ENCODE measurements around the gene GRAP2. TPM values are rescaled to one million over a fixed set of nuclear protein-coding genes. Genes with fewer than 3 reads are reported as not detected.

GRAP2 gene
- total RNA-seq, 3 donors from 2014 or later (not counting 1 experiment from before 2014, with no cell fraction given), result 65.1 to 97.3 (median 92.2) TPM

- Mint-ChIP-seq H3K4me1 (peaks cover 83% of the 10 kb centered on the region in 2 donors), H3K27ac (peak overlapping the region; percentile 57 to 92), H3K27me3 (ENCODE audit: low read depth in 2 of 2) (no peaks in the 10 kb centered on the region)
Observed at GRCh38 chr22:39906207-39906606, 5.3 kb downstream of the GRAP2 start.

GRCh38 chr22:39907047-39907446, 6.2 kb downstream of the GRAP2 start:
- ATAC-seq (no peak), DNase-seq (peak in 1 of 2 donors; percentile 57)
- 78% methylated on average over 3 of the region's 6 CpGs for WGBS (ENCODE audit: insufficient coverage)
- no peaks in the 10 kb centered on the region for H3K36me3 Mint-ChIP-seq
- peaks cover 4% of the 10 kb centered on the region for H3K9me3 ChIP-seq (ENCODE audit: control insufficient read depth, insufficient read depth, low read length)
- H3K27me3 ChIP-seq (ENCODE audit: control insufficient read depth, insufficient read depth, low read length), result no peaks in the 10 kb centered on the region
- H3K4me3 ChIP-seq (ENCODE audit: low read length), result peak overlapping the region; percentile 9
- H3K27ac ChIP-seq (ENCODE audit: low read length), result peak overlapping the region; percentile 45
- H3K36me3 ChIP-seq (ENCODE audit: control insufficient read depth, insufficient read depth, low read length), result no peaks in the 10 kb centered on the region
- peak overlapping the region; percentile 57 to 92 for H3K27ac Mint-ChIP-seq
- H3K9me3 Mint-ChIP-seq, result peaks cover 2 to 5% of the 10 kb centered on the region in 2 donors
- H3K4me1 Mint-ChIP-seq, result peaks cover 85 to 89% of the 10 kb centered on the region in 2 donors
- TF ChIP-seq CTCF (IDR thresholded peaks at IDR 0.05), result no peak
- no peaks in the 10 kb centered on the region for H3K27me3 Mint-ChIP-seq (ENCODE audit: low read depth in 2 of 2)
- peak overlapping the region; percentile 29 for H3K4me3 Mint-ChIP-seq
- intact Hi-C loops (cut with micrococcal nuclease), result loop anchor here (10.0 kb wide), 1 partner anchor 208 kb away; no protein-coding TSS in a partner anchor
- peaks cover 52% of the 10 kb centered on the region for H3K4me1 ChIP-seq (ENCODE audit: control insufficient read depth, insufficient read depth, low read length)

More at GRCh38 chr22:39906207-39906606, 5.3 kb downstream of the GRAP2 start:
- peak overlapping the region; percentile 1 for H3K27ac ChIP-seq (ENCODE audit: low read length)
- no peaks in the 10 kb centered on the region for H3K27me3 ChIP-seq (ENCODE audit: control insufficient read depth, insufficient read depth, low read length)
- WGBS (ENCODE audit: insufficient coverage), result no CpG with 5 or more reads among the region's 3 CpGs
- Mint-ChIP-seq H3K36me3 (no peaks in the 10 kb centered on the region), H3K4me3 (peak overlapping the region; percentile 84), H3K9me3 (peaks cover 2 to 5% of the 10 kb centered on the region in 2 donors)
- H3K4me3 ChIP-seq (ENCODE audit: low read length), result no peak overlapping the region
- no peaks in the 10 kb centered on the region for H3K36me3 ChIP-seq (ENCODE audit: control insufficient read depth, insufficient read depth, low read length)
- intact Hi-C loops (cut with micrococcal nuclease), result loop anchor here (10.0 kb wide), 1 partner anchor 209 kb away; no protein-coding TSS in a partner anchor
- DNase-seq (peak in 1 of 2 donors; percentile 49), ATAC-seq (no peak)
- H3K9me3 ChIP-seq (ENCODE audit: control insufficient read depth, insufficient read depth, low read length), result peaks cover 4% of the 10 kb centered on the region
- H3K4me1 ChIP-seq (ENCODE audit: control insufficient read depth, insufficient read depth, low read length), result peaks cover 44% of the 10 kb centered on the region
- TF ChIP-seq CTCF (IDR thresholded peaks at IDR 0.05), result no peak

GRCh38 chr22:39907605-39908097, 6.8 kb downstream of the GRAP2 start:
- H3K27ac ChIP-seq (ENCODE audit: low read length), result peak overlapping the region; percentile 45
- H3K4me3 Mint-ChIP-seq, result peak overlapping the region; percentile 61
- peaks cover 2 to 5% of the 10 kb centered on the region in 2 donors for H3K9me3 Mint-ChIP-seq
- H3K4me3 ChIP-seq (ENCODE audit: low read length), result peak overlapping the region; percentile 9
- H3K36me3 Mint-ChIP-seq, result no peaks in the 10 kb centered on the region
- H3K4me1 ChIP-seq (ENCODE audit: control insufficient read depth, insufficient read depth, low read length), result peaks cover 58% of the 10 kb centered on the region
- ATAC-seq (no peak), DNase-seq (peak in 1 of 2 donors; percentile 69)
- intact Hi-C loops (cut with micrococcal nuclease), result loop anchor here (2.0 to 10.0 kb wide), 2 partner anchors 53 to 207 kb away; partner anchors contain the start of gene TMA7B
- H3K27me3 Mint-ChIP-seq (ENCODE audit: low read depth in 2 of 2), result no peaks in the 10 kb centered on the region
- WGBS (ENCODE audit: insufficient coverage), result 84% methylated on average over 7 of the region's 9 CpGs
- peaks cover 4% of the 10 kb centered on the region for H3K9me3 ChIP-seq (ENCODE audit: control insufficient read depth, insufficient read depth, low read length)
- TF ChIP-seq CTCF (IDR thresholded peaks at IDR 0.05), result no peak
- H3K27me3 ChIP-seq (ENCODE audit: control insufficient read depth, insufficient read depth, low read length), result no peaks in the 10 kb centered on the region
- H3K4me1 Mint-ChIP-seq, result peaks cover 86 to 92% of the 10 kb centered on the region in 2 donors
- H3K27ac Mint-ChIP-seq, result peak overlapping the region; percentile 78 to 92
- no peaks in the 10 kb centered on the region for H3K36me3 ChIP-seq (ENCODE audit: control insufficient read depth, insufficient read depth, low read length)

Measured in natural killer cell (primary cell).